Stimulated activated CD4-positive, alpha-beta T cell treated with anti-CD3 and anti-CD28 coated beads, Interleukin-1b, Interleukin-23, amount 100 ng/mL, for 24 hours (primary cell): ENCODE data around the gene CSTPP1.
"Not testable (repeated sequence)": the region's sequence is repeated elsewhere in the genome, so short reads cannot be mapped to it uniquely, and the experiment has no call there.

ENCODE experiments used
- DNase-seq, 4 experiments: peaks; one replicate each; pipeline ENCODE4 v3.0.0-alpha.2; 2020; ENCODE audit warnings: low read depth in 4 of 4, low spot score in 1 of 4

Gene CSTPP1

GRCh38 chr11:46987183-46987582 is 50.6 kb downstream of the CSTPP1 start:
- no peak for DNase-seq

- not testable (repeated sequence) for DNase-seq
These were observed 53.4 kb downstream of the CSTPP1 start for GRCh38 chr11:46989810-46990487.

GRCh38 chr11:46991391-46991790 is 54.8 kb downstream of the CSTPP1 start:
- no peak for DNase-seq

GRCh38 chr11:46992386-46992785 is 55.8 kb downstream of the CSTPP1 start:
- DNase-seq, result not testable (repeated sequence)

GRCh38 chr11:46997796-46998195 is 61.2 kb downstream of the CSTPP1 start:
- not testable (repeated sequence) for DNase-seq

GRCh38 chr11:46999217-46999616 is 62.7 kb downstream of the CSTPP1 start:
- no peak for DNase-seq

GRCh38 chr11:47000033-47000432 is 63.5 kb downstream of the CSTPP1 start:
- DNase-seq, result no peak

GRCh38 chr11:47001781-47002181 is 65.2 kb downstream of the CSTPP1 start:
- DNase-seq, result no peak

GRCh38 chr11:47002390-47002789 is 65.8 kb downstream of the CSTPP1 start:
- DNase-seq, result no peak

- DNase-seq, result peak in 1 of 4 experiments; percentile 4
These were observed 66.8 kb downstream of the CSTPP1 start for GRCh38 chr11:47003180-47003877.

- DNase-seq, result no peak
These were observed 68.1 kb downstream of the CSTPP1 start for GRCh38 chr11:47004595-47005033.

GRCh38 chr11:47005441-47005840 is 68.9 kb downstream of the CSTPP1 start:
- no peak for DNase-seq

GRCh38 chr11:47007579-47007978 is 71.0 kb downstream of the CSTPP1 start:
- DNase-seq, result no peak

GRCh38 chr11:47010179-47010578 is 73.6 kb downstream of the CSTPP1 start:
- DNase-seq, result no peak

GRCh38 chr11:47014097-47014496 is 77.5 kb downstream of the CSTPP1 start:
- DNase-seq, result no peak

GRCh38 chr11:47018637-47019036 is 82.1 kb downstream of the CSTPP1 start:
- DNase-seq, result no peak

GRCh38 chr11:47020793-47021526 is 84.4 kb downstream of the CSTPP1 start:
- DNase-seq, result no peak

- no peak for DNase-seq
These were observed 84.9 kb downstream of the CSTPP1 start for GRCh38 chr11:47021527-47021818.

- no peak for DNase-seq
These were observed 85.4 kb downstream of the CSTPP1 start for GRCh38 chr11:47021965-47022364.

GRCh38 chr11:47028195-47029093 is 91.9 kb downstream of the CSTPP1 start:
- no peak for DNase-seq

GRCh38 chr11:47033439-47033838 is 96.9 kb downstream of the CSTPP1 start:
- no peak for DNase-seq
